Lower lobe of right lung (tissue), 2 donors: ENCODE data around the gene VWA5B2. TPM values are rescaled to one million over a fixed set of nuclear protein-coding genes. Genes with fewer than 3 reads are reported as not detected.

Experiments used
- ATAC-seq, 2 donors: fragments of 200-7000 bp; cut with Tn5 transposase; one replicate each; pipeline ENCODE4 v1.9.1; 2020 to 2022; ENCODE audit warnings: mild to moderate bottlenecking in 2 of 2, moderate library complexity in 2 of 2
- DNase-seq: peaks from one replicate; pipeline ENCODE4 v3.0.0-alpha.2; 2020
- H3K27ac ChIP-seq: fragments of 200-600 bp; one replicate; pipeline ENCODE4 v1.8.0; 2022
- H3K27me3 ChIP-seq: fragments of 200-600 bp; one replicate; pipeline ENCODE4 v1.8.0; 2022; ENCODE audit warnings: low read depth
- H3K36me3 ChIP-seq: fragments of 200-600 bp; one replicate; pipeline ENCODE4 v1.8.0; 2022; ENCODE audit warnings: mild to moderate bottlenecking
- H3K4me1 ChIP-seq: fragments of 200-600 bp; one replicate; pipeline ENCODE4 v1.8.0; 2022
- H3K4me3 ChIP-seq: fragments of 200-600 bp; one replicate; pipeline ENCODE4 v1.8.0; 2022; ENCODE audit warnings: mild to moderate bottlenecking
- H3K9me3 ChIP-seq: fragments of 200-600 bp; one replicate; pipeline ENCODE4 v1.8.0; 2022
- CTCF ChIP-seq: fragments of 200-600 bp; IDR thresholded peaks from one replicate; pipeline ENCODE4 v1.8.0; 2022; ENCODE audit warnings: antibody characterized with exemption, mild to moderate bottlenecking
- intact Hi-C: fragments of 100-400 bp; cut with DNase I; formaldehyde crosslinking; loops from one replicate; pipeline ENCODE4 v1.11.0; 2022
- total RNA-seq: library from RNA; stranded (reverse); fragmentation: NEBNext Ultra II Directional; extraction: Animal tissue kit (Norgen Biotek cat#: 25700); gene quantifications from one replicate; pipeline ENCODE4 v1.2.1, GENCODE V29; 2021
- donor health status: DM: no; HTN: yes; CAD: no; lungs with severe emphysema.

VWA5B2 gene
- total RNA-seq, 1 donor from 2014 or later: 0.47 TPM

- no peak overlapping the region for H3K27ac ChIP-seq
- H3K9me3 ChIP-seq: no peaks in the 10 kb centered on the region
- intact Hi-C loops: no loop called here
- H3K4me1 ChIP-seq: no peaks in the 10 kb centered on the region
- ATAC-seq (no peak), DNase-seq (no peak)
- no peaks in the 10 kb centered on the region for H3K36me3 ChIP-seq
- H3K27me3 ChIP-seq: peaks cover 15% of the 10 kb centered on the region
- no peak for TF ChIP-seq CTCF
- H3K4me3 ChIP-seq: no peak overlapping the region
These were observed 20.1 kb upstream of the VWA5B2 start for GRCh38 chr3:184209146-184209923.

GRCh38 chr3:184211297-184211696, 18.1 kb upstream of the VWA5B2 start:
- DNase-seq (no peak), ATAC-seq (no peak)
- H3K4me1 ChIP-seq: no peaks in the 10 kb centered on the region
- no peaks in the 10 kb centered on the region for H3K36me3 ChIP-seq
- no peak for TF ChIP-seq CTCF
- H3K27me3 ChIP-seq: peaks cover 13% of the 10 kb centered on the region
- H3K9me3 ChIP-seq: no peaks in the 10 kb centered on the region
- H3K27ac ChIP-seq: no peak overlapping the region
- H3K4me3 ChIP-seq: no peak overlapping the region
- intact Hi-C loops: no loop called here

- DNase-seq (no peak), ATAC-seq (no peak)
- H3K9me3 ChIP-seq: no peaks in the 10 kb centered on the region
- H3K27me3 ChIP-seq: peaks cover 9% of the 10 kb centered on the region
- H3K36me3 ChIP-seq: no peaks in the 10 kb centered on the region
- TF ChIP-seq CTCF: no peak
- no peak overlapping the region for H3K27ac ChIP-seq
- intact Hi-C loops: no loop called here
- H3K4me3 ChIP-seq: no peak overlapping the region
- no peaks in the 10 kb centered on the region for H3K4me1 ChIP-seq
These were observed 17.7 kb upstream of the VWA5B2 start for GRCh38 chr3:184211718-184212117.

- H3K9me3 ChIP-seq: no peaks in the 10 kb centered on the region
- H3K4me1 ChIP-seq: no peaks in the 10 kb centered on the region
- intact Hi-C loops: no loop called here
- ATAC-seq: no peak
- DNase-seq: no peak
- H3K27ac ChIP-seq: no peak overlapping the region
- no peak for TF ChIP-seq CTCF
- no peaks in the 10 kb centered on the region for H3K36me3 ChIP-seq
- no peaks in the 10 kb centered on the region for H3K27me3 ChIP-seq
- H3K4me3 ChIP-seq: no peak overlapping the region
These were observed 10.6 kb upstream of the VWA5B2 start for GRCh38 chr3:184218814-184219213.

- Histone ChIP-seq H3K4me3 (no peak overlapping the region), H3K27ac (no peak overlapping the region), H3K9me3 (no peaks in the 10 kb centered on the region), H3K36me3 (no peaks in the 10 kb centered on the region), H3K27me3 (peaks cover 5% of the 10 kb centered on the region), H3K4me1 (no peaks in the 10 kb centered on the region)
- TF ChIP-seq CTCF: no peak
- ATAC-seq (no peak), DNase-seq (no peak)
- intact Hi-C loops: no loop called here
These were observed 6.9 kb upstream of the VWA5B2 start for GRCh38 chr3:184222521-184222920.
